ENCODE data around the gene DESI2.

DNA sequence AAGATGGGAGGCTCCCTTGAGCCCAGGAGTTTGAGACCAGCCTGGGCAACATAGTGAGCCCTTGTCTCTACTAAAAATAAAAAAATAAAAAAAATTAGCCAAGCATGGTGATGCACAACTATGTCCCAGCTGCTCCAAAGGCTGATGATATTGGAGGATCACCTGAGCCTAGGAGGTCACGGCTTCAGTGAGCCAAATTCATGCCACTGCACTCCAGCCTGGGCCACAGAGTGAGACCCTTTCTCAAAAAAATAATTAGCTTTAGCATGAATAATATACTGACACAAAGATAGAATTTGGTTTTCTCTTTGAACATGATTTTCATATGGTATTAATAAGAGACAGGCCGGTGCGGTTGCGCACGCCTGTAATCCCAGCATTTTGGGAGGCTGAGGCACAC lies 88.8 kb downstream of the DESI2 start:
- TF ChIP-seq EP300 (IDR thresholded peaks at IDR 0.05) (no peak), POLR2AphosphoS5 (IDR thresholded peaks at IDR 0.05) (no peak), POLR2A (IDR thresholded peaks at IDR 0.05) (no peak)
- TF ChIP-seq, protein P1, sequence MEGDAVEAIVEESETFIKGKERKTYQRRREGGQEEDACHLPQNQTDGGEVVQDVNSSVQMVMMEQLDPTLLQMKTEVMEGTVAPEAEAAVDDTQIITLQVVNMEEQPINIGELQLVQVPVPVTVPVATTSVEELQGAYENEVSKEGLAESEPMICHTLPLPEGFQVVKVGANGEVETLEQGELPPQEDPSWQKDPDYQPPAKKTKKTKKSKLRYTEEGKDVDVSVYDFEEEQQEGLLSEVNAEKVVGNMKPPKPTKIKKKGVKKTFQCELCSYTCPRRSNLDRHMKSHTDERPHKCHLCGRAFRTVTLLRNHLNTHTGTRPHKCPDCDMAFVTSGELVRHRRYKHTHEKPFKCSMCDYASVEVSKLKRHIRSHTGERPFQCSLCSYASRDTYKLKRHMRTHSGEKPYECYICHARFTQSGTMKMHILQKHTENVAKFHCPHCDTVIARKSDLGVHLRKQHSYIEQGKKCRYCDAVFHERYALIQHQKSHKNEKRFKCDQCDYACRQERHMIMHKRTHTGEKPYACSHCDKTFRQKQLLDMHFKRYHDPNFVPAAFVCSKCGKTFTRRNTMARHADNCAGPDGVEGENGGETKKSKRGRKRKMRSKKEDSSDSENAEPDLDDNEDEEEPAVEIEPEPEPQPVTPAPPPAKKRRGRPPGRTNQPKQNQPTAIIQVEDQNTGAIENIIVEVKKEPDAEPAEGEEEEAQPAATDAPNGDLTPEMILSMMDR (IDR thresholded peaks at IDR 0.05): no peak

All from suprapubic skin (tissue), 4 donors.